HepG2 (cell line): Measurements from ENCODE around the gene UBE2O. TPM values are rescaled to one million over a fixed set of nuclear protein-coding genes. Genes with fewer than 3 reads are reported as not detected.

Experiments
- AGO1 ChIP-seq: fragments of 200-400 bp; formaldehyde crosslinking; IDR thresholded peaks from 2 replicates; pipeline ENCODE4 v1.6.1; 2017; ENCODE audit warnings: mild to moderate bottlenecking, low read depth, low read length, moderate library complexity; ENCODE audit not compliant: poor library complexity, severe bottlenecking
- AHR ChIP-seq: IDR thresholded peaks from 2 replicates; pipeline ENCODE4 v1.6.1; 2018; ENCODE audit warnings: missing genetic modification reagents, missing compliant biosample characterization
- CREB1 ChIP-seq, 2 experiments: fragments of 450-650 bp in 1 of 2; IDR thresholded peaks; 2 replicates each; pipeline ENCODE4 v1.6.1; 2016 to 2017; ENCODE audit warnings: control low read depth in 1 of 2, mild to moderate bottlenecking in 1 of 2, missing compliant biosample characterization in 1 of 2, missing genetic modification characterization in 1 of 2
- ELF1 ChIP-seq: sonication (generic); formaldehyde crosslinking; IDR thresholded peaks from 2 replicates; pipeline ENCODE4 v1.4.0; 2020; ENCODE audit warnings: missing genetic modification reagents
- FOXA1 ChIP-seq, 2 experiments: fragments of 450-650 bp in 1 of 2; sonication (generic) in 1 of 2; formaldehyde crosslinking in 1 of 2; IDR thresholded peaks; 2 replicates each; pipeline versions ENCODE4 v1.4.0 to v1.6.1; 2016 to 2020; ENCODE audit warnings: missing genetic modification reagents in 1 of 2
- GABPB1 ChIP-seq: IDR thresholded peaks from 2 replicates; pipeline ENCODE4 v1.6.1; 2016; ENCODE audit warnings: mild to moderate bottlenecking, missing genetic modification reagents, moderate library complexity, missing compliant biosample characterization
- GTF2F1 ChIP-seq: fragments of 150-350 bp; IDR thresholded peaks from 2 replicates; pipeline ENCODE4 v1.6.1; 2014; ENCODE audit warnings: low read length
- IKZF4 ChIP-seq: sonication (generic); formaldehyde crosslinking; IDR thresholded peaks from 2 replicates; pipeline ENCODE4 v1.5.1; 2020; ENCODE audit warnings: borderline replicate concordance, mild to moderate bottlenecking, low read depth, missing genetic modification reagents; ENCODE audit errors: not compliant biosample characterization
- JDP2 ChIP-seq: sonication (generic); formaldehyde crosslinking; IDR thresholded peaks from 2 replicates; pipeline ENCODE4 v1.8.1; 2022; ENCODE audit warnings: missing genetic modification reagents, borderline replicate concordance
- KLF6 ChIP-seq: IDR thresholded peaks from 2 replicates; pipeline ENCODE4 v1.8.0; 2016; ENCODE audit warnings: missing biosample characterization, missing genetic modification reagents
- MED8 ChIP-seq: sonication (generic); formaldehyde crosslinking; IDR thresholded peaks from 2 replicates; pipeline ENCODE4 v1.8.1; 2023; ENCODE audit warnings: mild to moderate bottlenecking, missing genetic modification reagents; ENCODE audit not compliant: insufficient replicate concordance
- MLLT10 ChIP-seq: sonication (generic); formaldehyde crosslinking; IDR thresholded peaks from 2 replicates; pipeline ENCODE4 v1.4.0; 2020; ENCODE audit warnings: missing genetic modification reagents
- NCOA5 ChIP-seq: sonication (generic); formaldehyde crosslinking; IDR thresholded peaks from 2 replicates; pipeline ENCODE4 v1.4.0; 2020; ENCODE audit warnings: missing genetic modification reagents
- RBFOX2 ChIP-seq: fragments of 200-400 bp; formaldehyde crosslinking; IDR thresholded peaks from 2 replicates; pipeline ENCODE4 v1.6.1; 2017; ENCODE audit warnings: low read depth, mild to moderate bottlenecking, low read length
- SAP130 ChIP-seq: IDR thresholded peaks from 2 replicates; pipeline ENCODE4 v1.6.1; 2016; ENCODE audit warnings: low read depth
- SIN3B ChIP-seq: fragments of 150-350 bp; IDR thresholded peaks from 2 replicates; pipeline ENCODE4 v1.6.1; 2014; ENCODE audit warnings: low read length
- SNAPC2 ChIP-seq: sonication (generic); formaldehyde crosslinking; IDR thresholded peaks from 2 replicates; pipeline ENCODE4 v1.8.1; 2022; ENCODE audit warnings: mild to moderate bottlenecking, missing genetic modification reagents
- TAF1 ChIP-seq: sonication (generic); formaldehyde crosslinking; IDR thresholded peaks from 2 replicates; pipeline ENCODE4 v1.4.0; 2020; ENCODE audit warnings: missing genetic modification reagents
- ZNF264 ChIP-seq: sonication (generic); formaldehyde crosslinking; IDR thresholded peaks from 2 replicates; pipeline ENCODE4 v1.4.0; 2020; ENCODE audit warnings: missing genetic modification reagents
- ZNF292 ChIP-seq: sonication (generic); formaldehyde crosslinking; IDR thresholded peaks from 2 replicates; pipeline ENCODE4 v1.8.1; 2022; ENCODE audit warnings: mild to moderate bottlenecking, low read depth, missing genetic modification reagents, borderline replicate concordance
- ZNF3 ChIP-seq: IDR thresholded peaks from 2 replicates; pipeline ENCODE4 v1.7.0; 2017; ENCODE audit warnings: inconsistent platforms
- ZNF335 ChIP-seq: sonication (generic); formaldehyde crosslinking; IDR thresholded peaks from 2 replicates; pipeline ENCODE4 v1.4.0; 2020; ENCODE audit warnings: missing genetic modification reagents
- ZNF563 ChIP-seq: sonication (generic); formaldehyde crosslinking; IDR thresholded peaks from 2 replicates; pipeline ENCODE4 v1.8.0; 2022; ENCODE audit warnings: mild to moderate bottlenecking, moderate library complexity, missing genetic modification reagents
- ZNF619 ChIP-seq: sonication (generic); formaldehyde crosslinking; IDR thresholded peaks from 2 replicates; pipeline ENCODE4 v1.4.0; 2020; ENCODE audit warnings: mild to moderate bottlenecking, missing genetic modification reagents
- ZSCAN29 ChIP-seq: sonication (generic); formaldehyde crosslinking; conservative IDR thresholded peaks from 2 replicates; pipeline ENCODE4 v1.4.0; 2020; ENCODE audit warnings: mild to moderate bottlenecking, missing genetic modification reagents
- polyA plus RNA-seq, 8 experiments: library from polyadenylated mRNA; depleted of rRNA in 3 of 8; stranded (reverse) in 7 of 8; unstranded in 1 of 8; fragments of >200 nt; fragmentation: Illumina TruSeq in 4 of 8; extraction: Trizol in 4 of 8; gene quantifications; 2 replicates each; pipeline versions ENCODE4 v1.2.1 to v1.2.3, GENCODE V29; 2011 to 2016; ENCODE audit warnings: low read depth in 4 of 8, missing spikeins in 1 of 8, mixed read lengths in 1 of 8; ENCODE audit not compliant: insufficient read depth in 1 of 8
- total RNA-seq, 5 experiments: library from RNA; depleted of rRNA; stranded (reverse); fragments of >200 nt; fragmentation: Illumina TruSeq; extraction: Trizol; gene quantifications; 2 replicates each; pipeline ENCODE4 v1.2.3, GENCODE V29; 2016; ENCODE audit warnings: low read depth in 1 of 5
- TF ChIP-seq, protein P1 (sequence below): sonication (generic); formaldehyde crosslinking; IDR thresholded peaks from 2 replicates; pipeline ENCODE4 v1.4.0; 2020; ENCODE audit warnings: mild to moderate bottlenecking, low read depth, missing genetic modification reagents
- TF ChIP-seq, protein P2 (sequence below): IDR thresholded peaks from 2 replicates; pipeline ENCODE4 v1.6.1; 2018; ENCODE audit warnings: missing genetic modification reagents
- TF ChIP-seq, protein P3 (sequence below): sonication (generic); formaldehyde crosslinking; IDR thresholded peaks from 2 replicates; pipeline ENCODE4 v1.8.1; 2023; ENCODE audit warnings: missing genetic modification reagents, inconsistent platforms, borderline replicate concordance

The UBE2O gene
- total and polyA plus RNA-seq, 2 of the 13 experiments (the other 11 are each of a cell fraction or from before 2014, with no cell fraction given): 21.5 to 23.5 TPM

DNA sequence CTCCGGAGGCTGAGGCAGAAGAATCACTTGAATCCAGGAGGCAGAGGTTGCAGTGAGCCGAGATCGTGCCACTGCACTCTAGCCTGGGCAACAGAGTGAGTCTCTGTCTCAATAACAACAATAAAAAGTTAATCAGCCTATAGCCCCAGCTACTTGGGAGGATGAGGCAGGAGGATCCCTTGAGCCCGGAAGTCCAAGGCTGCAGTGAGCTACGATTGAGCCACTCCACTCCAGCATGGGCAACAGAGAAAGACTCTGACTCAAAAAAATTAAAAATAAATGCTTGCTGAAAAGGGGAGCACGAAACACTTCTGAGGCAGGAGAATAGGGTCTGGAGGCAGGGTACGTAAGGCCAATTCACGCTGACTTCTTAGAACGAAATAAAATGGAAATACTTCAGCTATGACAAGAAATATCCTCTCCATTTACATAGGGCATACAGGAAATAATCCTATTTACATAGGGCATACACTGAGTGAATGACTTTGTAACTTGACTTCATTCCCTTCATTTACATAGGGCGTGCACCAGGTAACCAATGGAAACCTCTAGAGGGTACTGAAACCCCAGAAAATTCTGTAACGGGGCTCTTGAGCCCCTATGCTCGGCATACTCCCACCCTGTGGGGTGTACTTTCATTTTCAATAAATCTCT is 96.0 kb downstream of the UBE2O start (continued):
- TF ChIP-seq SNAPC2 (no peak), JDP2 (CRISPR knock-in tag) (no peak), SAP130 (CRISPR knock-in tag) (peak; percentile 76), GABPB1 (CRISPR knock-in tag) (peak; percentile 45), MLLT10 (CRISPR knock-in tag) (no peak), ZSCAN29 (CRISPR knock-in tag) (0 out of 2 replicates have a peak, but pooled peaks have one; percentile 24), KLF6 (CRISPR knock-in tag) (0 out of 2 replicates have a peak, but pooled peaks have one; percentile 15), IKZF4 (CRISPR knock-in tag) (peak; percentile 3), ZNF3 (CRISPR knock-in tag) (no peak), NCOA5 (CRISPR knock-in tag) (no peak), ZNF292 (CRISPR knock-in tag) (0 out of 2 replicates have a peak, but pooled peaks have one; percentile 53), ZNF335 (CRISPR knock-in tag) (no peak), MED8 (no peak), TAF1 (CRISPR knock-in tag) (no peak), AGO1 (no peak), AHR (no peak), GTF2F1 (no peak), ELF1 (CRISPR knock-in tag) (peak; percentile 60; the same call in 1 of the 2 replicates), CREB1 (IDR thresholded peaks at IDR 0.05) (no peak), CREB1 (CRISPR knock-in tag; IDR thresholded peaks at IDR 0.05) (0 out of 2 replicates have a peak, but pooled peaks have one; percentile 33), ZNF563 (no peak), FOXA1 (IDR thresholded peaks at IDR 0.05) (peak; percentile 76), FOXA1 (CRISPR knock-in tag; IDR thresholded peaks at IDR 0.05) (peak; percentile 93), ZNF264 (CRISPR knock-in tag) (no peak), SIN3B (no peak), RBFOX2 (no peak), ZNF619 (CRISPR knock-in tag) (no peak)
- TF ChIP-seq, protein P1, sequence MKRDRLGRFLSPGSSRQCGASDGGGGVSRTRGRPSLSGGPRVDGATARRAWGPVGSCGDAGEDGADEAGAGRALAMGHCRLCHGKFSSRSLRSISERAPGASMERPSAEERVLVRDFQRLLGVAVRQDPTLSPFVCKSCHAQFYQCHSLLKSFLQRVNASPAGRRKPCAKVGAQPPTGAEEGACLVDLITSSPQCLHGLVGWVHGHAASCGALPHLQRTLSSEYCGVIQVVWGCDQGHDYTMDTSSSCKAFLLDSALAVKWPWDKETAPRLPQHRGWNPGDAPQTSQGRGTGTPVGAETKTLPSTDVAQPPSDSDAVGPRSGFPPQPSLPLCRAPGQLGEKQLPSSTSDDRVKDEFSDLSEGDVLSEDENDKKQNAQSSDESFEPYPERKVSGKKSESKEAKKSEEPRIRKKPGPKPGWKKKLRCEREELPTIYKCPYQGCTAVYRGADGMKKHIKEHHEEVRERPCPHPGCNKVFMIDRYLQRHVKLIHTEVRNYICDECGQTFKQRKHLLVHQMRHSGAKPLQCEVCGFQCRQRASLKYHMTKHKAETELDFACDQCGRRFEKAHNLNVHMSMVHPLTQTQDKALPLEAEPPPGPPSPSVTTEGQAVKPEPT: no peak
- TF ChIP-seq, protein P2, sequence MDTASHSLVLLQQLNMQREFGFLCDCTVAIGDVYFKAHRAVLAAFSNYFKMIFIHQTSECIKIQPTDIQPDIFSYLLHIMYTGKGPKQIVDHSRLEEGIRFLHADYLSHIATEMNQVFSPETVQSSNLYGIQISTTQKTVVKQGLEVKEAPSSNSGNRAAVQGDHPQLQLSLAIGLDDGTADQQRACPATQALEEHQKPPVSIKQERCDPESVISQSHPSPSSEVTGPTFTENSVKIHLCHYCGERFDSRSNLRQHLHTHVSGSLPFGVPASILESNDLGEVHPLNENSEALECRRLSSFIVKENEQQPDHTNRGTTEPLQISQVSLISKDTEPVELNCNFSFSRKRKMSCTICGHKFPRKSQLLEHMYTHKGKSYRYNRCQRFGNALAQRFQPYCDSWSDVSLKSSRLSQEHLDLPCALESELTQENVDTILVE: no peak
- TF ChIP-seq, protein P3, sequence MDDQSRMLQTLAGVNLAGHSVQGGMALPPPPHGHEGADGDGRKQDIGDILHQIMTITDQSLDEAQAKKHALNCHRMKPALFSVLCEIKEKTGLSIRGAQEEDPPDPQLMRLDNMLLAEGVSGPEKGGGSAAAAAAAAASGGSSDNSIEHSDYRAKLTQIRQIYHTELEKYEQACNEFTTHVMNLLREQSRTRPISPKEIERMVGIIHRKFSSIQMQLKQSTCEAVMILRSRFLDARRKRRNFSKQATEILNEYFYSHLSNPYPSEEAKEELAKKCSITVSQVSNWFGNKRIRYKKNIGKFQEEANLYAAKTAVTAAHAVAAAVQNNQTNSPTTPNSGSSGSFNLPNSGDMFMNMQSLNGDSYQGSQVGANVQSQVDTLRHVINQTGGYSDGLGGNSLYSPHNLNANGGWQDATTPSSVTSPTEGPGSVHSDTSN (CRISPR knock-in tag): no peak
